Stimulated activated CD8-positive, alpha-beta memory T cell treated with anti-CD3 and anti-CD28 coated beads, Interleukin-7, amount 100 ng/mL, for 1 hour (primary cell): Measurements from ENCODE around the gene TXNL4A.
"Not testable (repeated sequence)": the region's sequence is repeated elsewhere in the genome, so short reads cannot be mapped to it uniquely, and the experiment has no call there.

Source experiments
- DNase-seq, 2 donors: peaks; one replicate each; pipeline ENCODE4 v3.0.0-alpha.2; 2020; ENCODE audit warnings: low read depth in 2 of 2

The TXNL4A gene

GRCh38 chr18:79964330-79965118 lies 23.8 kb downstream of the TXNL4A start, which contains the start of gene HSBP1L1:
HSBP1L1 (plus strand) TSS chr18:79964643; CDS start chr18:79964736, 93 bp downstream.
- DNase-seq, result peak in 1 of 2 donors; percentile 31

GRCh38 chr18:79963658-79964329 lies 24.6 kb downstream of the TXNL4A start:
- DNase-seq, result no peak

- DNase-seq, result no peak
Observed at GRCh38 chr18:79962835-79963657, 25.3 kb downstream of the TXNL4A start.

- DNase-seq, result no peak
Observed at GRCh38 chr18:79962311-79962710, 26.1 kb downstream of the TXNL4A start.

GRCh38 chr18:79961527-79962291 lies 26.7 kb downstream of the TXNL4A start:
- DNase-seq, result no peak

GRCh38 chr18:79960921-79961526 lies 27.3 kb downstream of the TXNL4A start:
- no peak for DNase-seq

- DNase-seq, result not testable (repeated sequence)
Observed at GRCh38 chr18:79960161-79960801, 28.1 kb downstream of the TXNL4A start.

GRCh38 chr18:79958981-79959380 lies 29.4 kb downstream of the TXNL4A start:
- DNase-seq, result no peak

- DNase-seq, result no peak
Observed at GRCh38 chr18:79956276-79956675, 32.1 kb downstream of the TXNL4A start.

- no peak for DNase-seq
Observed at GRCh38 chr18:79955302-79956075, 32.9 kb downstream of the TXNL4A start.

GRCh38 chr18:79954791-79955190 lies 33.6 kb downstream of the TXNL4A start:
- DNase-seq, result no peak

- DNase-seq, result no peak
Observed at GRCh38 chr18:79953971-79954651, 34.3 kb downstream of the TXNL4A start.

GRCh38 chr18:79952996-79953559 lies 35.3 kb downstream of the TXNL4A start:
- DNase-seq, result no peak

GRCh38 chr18:79952456-79952995 lies 35.8 kb downstream of the TXNL4A start:
- DNase-seq, result no peak

GRCh38 chr18:79951545-79952455 lies 36.6 kb downstream of the TXNL4A start, which contains the start of gene SLC66A2:
SLC66A2 (minus strand) TSS chr18:79951653; CDS start chr18:79950926, 727 bp downstream.
- peak; percentile 96 to 97 for DNase-seq

GRCh38 chr18:79950515-79951341 lies 37.6 kb downstream of the TXNL4A start:
- DNase-seq, result no peak
